Endothelial cell of umbilical vein (primary cell): ENCODE results near the gene FES. TPM values are rescaled to one million over a fixed set of nuclear protein-coding genes. Genes with fewer than 3 reads are reported as not detected.

Source experiments
- BruUV-seq: library from RNA; stranded (reverse); fragments of 400-500 nt; replicated peaks from 2 replicates; lab custom pipeline; 2021; lab: Mats Ljungman, UMichigan
- CTCF ChIA-PET: fragments of 300-600, 350-600 bp; sonication (Branson Sonifier 250); formaldehyde crosslinking; loops from one replicate; lab custom pipeline; 2021; ENCODE audit warnings: antibody characterized with exemption, inconsistent platforms; lab: Charles Lee
- POLR2A ChIA-PET: fragments of 300-600, 350-600 bp; sonication (Branson Sonifier 250); formaldehyde crosslinking; loops from one replicate; lab custom pipeline; 2021; ENCODE audit warnings: antibody characterized with exemption, inconsistent platforms; lab: Charles Lee
- DNase-seq: peaks from one replicate; pipeline ENCODE4 v3.0.0-alpha.2; 2011; ENCODE audit warnings: low read depth, low spot score
- FAIRE-seq: peaks from 2 replicates; lab custom pipeline; 2011; peaks lifted over from hg19 to GRCh38; lab: Jason Lieb, UNC
- H2AFZ ChIP-seq: 2 replicates; pipeline ENCODE4 v1.6.0; 2012; ENCODE audit warnings: low read depth, low read length, control low read depth, inconsistent platforms
- H3K27ac ChIP-seq: 2 replicates; pipeline ENCODE4 v1.5.1; 2011; ENCODE audit warnings: low read depth, mild to moderate bottlenecking, control low read depth, low read length, moderate library complexity; ENCODE audit not compliant: insufficient read depth
- H3K27me3 ChIP-seq, 2 experiments: 2 replicates each; pipeline versions ENCODE4 v1.6.0 to v1.6.1; 2011; ENCODE audit warnings: low read length in 2 of 2, mixed read lengths in 1 of 2; ENCODE audit not compliant: control insufficient read depth in 2 of 2, insufficient read depth in 2 of 2
- H3K36me3 ChIP-seq, 2 experiments: 2 replicates in 1 of 2; 3 replicates in 1 of 2; pipeline ENCODE4 v1.5.1; 2011; ENCODE audit warnings: low read length in 2 of 2, mild to moderate bottlenecking in 1 of 2, moderate library complexity in 1 of 2; ENCODE audit not compliant: control insufficient read depth in 2 of 2, insufficient read depth in 2 of 2; ENCODE audit errors: extremely low read depth in 1 of 2
- H3K4me1 ChIP-seq: 3 replicates; pipeline ENCODE4 v1.5.1; 2011; ENCODE audit warnings: mild to moderate bottlenecking, low read length; ENCODE audit not compliant: control insufficient read depth, insufficient read depth; ENCODE audit errors: extremely low read depth
- H3K4me2 ChIP-seq: 2 replicates; pipeline ENCODE4 v1.6.1; 2011; ENCODE audit warnings: low read length, control low read depth, mixed read lengths; ENCODE audit not compliant: insufficient read depth
- H3K4me3 ChIP-seq, 3 experiments: fragments of 200-600 bp in 1 of 3; sonication (generic), shearing (Covaris generic) in 1 of 3; replicated peaks in 1 of 3; 2 replicates each; pipeline ENCODE4 v1.5.1; 2011 to 2016; ENCODE audit warnings: control low read depth in 3 of 3, low read length in 3 of 3, mild to moderate bottlenecking in 2 of 3, inconsistent platforms in 1 of 3, low read depth in 1 of 3, moderate library complexity in 1 of 3; ENCODE audit not compliant: insufficient read depth in 1 of 3
- H3K79me2 ChIP-seq: 2 replicates; pipeline ENCODE4 v1.6.0; 2012; ENCODE audit warnings: low read length, inconsistent platforms; ENCODE audit not compliant: control insufficient read depth, insufficient read depth
- H3K9ac ChIP-seq: replicated peaks from 2 replicates; pipeline ENCODE3; 2011; ENCODE audit warnings: low read length, control low read depth; ENCODE audit not compliant: insufficient read depth; ENCODE audit errors: extremely low read depth
- H3K9me1 ChIP-seq: replicated peaks from 3 replicates; pipeline ENCODE4 v1.6.0; 2011; ENCODE audit warnings: mild to moderate bottlenecking, low read length; ENCODE audit not compliant: control insufficient read depth, insufficient read depth; ENCODE audit errors: extremely low read depth
- H3K9me3 ChIP-seq: replicated peaks from 2 replicates; pipeline ENCODE4 v1.5.1; 2012; ENCODE audit warnings: low read length, inconsistent platforms; ENCODE audit not compliant: control insufficient read depth, insufficient read depth
- H4K20me1 ChIP-seq: replicated peaks from 2 replicates; pipeline ENCODE3; 2011; ENCODE audit warnings: mild to moderate bottlenecking, low read length; ENCODE audit not compliant: control insufficient read depth, insufficient read depth; ENCODE audit errors: extremely low read depth
- MYC ChIP-seq: IDR thresholded peaks from one replicate; pipeline ENCODE4 v1.6.1; 2011; ENCODE audit warnings: mild to moderate bottlenecking, low read depth, low read length
- dilution Hi-C: fragments of 300-500 bp; cut with MboI; formaldehyde crosslinking; loops from one replicate; pipeline ENCODE4 v1.15.0; 2019; ENCODE audit warnings: low sequenced_read_pairs; ENCODE audit not compliant: extremely low pct_ligation_motif_present
- intact Hi-C: fragments of 100-400 bp; cut with micrococcal nuclease; formaldehyde crosslinking; loops from one replicate; pipeline ENCODE4 v1.10.0; 2022
- polyA plus RNA-seq, 4 experiments: library from polyadenylated mRNA; depleted of rRNA in 3 of 4; stranded (reverse) in 3 of 4; unstranded in 1 of 4; fragments of >200 nt; gene quantifications; 2 replicates each; pipeline versions ENCODE4 v1.2.1 to v1.2.3, GENCODE V29; 2011 to 2012; ENCODE audit warnings: missing spikeins in 1 of 4
- total RNA-seq: library from RNA; stranded (reverse); gene quantifications from 2 replicates; pipeline ENCODE4 v1.2.3, GENCODE V29; 2021
- TF ChIP-seq, protein P1 (sequence below), 2 donors: IDR thresholded peaks; 1 replicate in 1 of 2; 2 replicates in 1 of 2; pipeline ENCODE4 v1.5.1; 2011; ENCODE audit warnings: low read length in 2 of 2, mild to moderate bottlenecking in 2 of 2, moderate library complexity in 2 of 2, control low read depth in 1 of 2, inconsistent platforms in 1 of 2, low read depth in 1 of 2; ENCODE audit not compliant: insufficient read depth in 1 of 2; ENCODE audit errors: extremely low read depth in 1 of 2

The FES gene
- total and polyA plus RNA-seq, 2 donors (not counting 3 experiments of a cell fraction or from before 2014, with no cell fraction given), result 41.5 to 58.1 TPM

- ChIA-PET POLR2A (no interaction called here), CTCF (interaction anchor here (1.3 to 8.1 kb wide), 5 partner anchors 8 to 281 kb away, joined by 4 to 66 read pairs (median 31); partner anchors contain the start of genes MAN2A2 and RCCD1)
- Histone ChIP-seq H4K20me1 (no peaks in the 10 kb centered on the region), H3K4me3 (peak overlapping the region; percentile 43 to 67 (median 49)), H3K4me1 (peaks cover 16% of the 10 kb centered on the region), H3K79me2 (no peaks in the 10 kb centered on the region), H3K27ac (peak overlapping the region; percentile 67), H2AFZ (peak overlapping the region; percentile 80), H3K36me3 (no peaks in the 10 kb centered on the region), H3K27me3 (no peaks in the 10 kb centered on the region), H3K9ac (peak overlapping the region; percentile 70), H3K4me2 (peak overlapping the region; percentile 86), H3K9me3 (no peaks in the 10 kb centered on the region), H3K9me1 (no peaks in the 10 kb centered on the region)
- FAIRE-seq (no peak), DNase-seq (no peak)
- TF ChIP-seq MYC, result no peak
- TF ChIP-seq, protein P1, sequence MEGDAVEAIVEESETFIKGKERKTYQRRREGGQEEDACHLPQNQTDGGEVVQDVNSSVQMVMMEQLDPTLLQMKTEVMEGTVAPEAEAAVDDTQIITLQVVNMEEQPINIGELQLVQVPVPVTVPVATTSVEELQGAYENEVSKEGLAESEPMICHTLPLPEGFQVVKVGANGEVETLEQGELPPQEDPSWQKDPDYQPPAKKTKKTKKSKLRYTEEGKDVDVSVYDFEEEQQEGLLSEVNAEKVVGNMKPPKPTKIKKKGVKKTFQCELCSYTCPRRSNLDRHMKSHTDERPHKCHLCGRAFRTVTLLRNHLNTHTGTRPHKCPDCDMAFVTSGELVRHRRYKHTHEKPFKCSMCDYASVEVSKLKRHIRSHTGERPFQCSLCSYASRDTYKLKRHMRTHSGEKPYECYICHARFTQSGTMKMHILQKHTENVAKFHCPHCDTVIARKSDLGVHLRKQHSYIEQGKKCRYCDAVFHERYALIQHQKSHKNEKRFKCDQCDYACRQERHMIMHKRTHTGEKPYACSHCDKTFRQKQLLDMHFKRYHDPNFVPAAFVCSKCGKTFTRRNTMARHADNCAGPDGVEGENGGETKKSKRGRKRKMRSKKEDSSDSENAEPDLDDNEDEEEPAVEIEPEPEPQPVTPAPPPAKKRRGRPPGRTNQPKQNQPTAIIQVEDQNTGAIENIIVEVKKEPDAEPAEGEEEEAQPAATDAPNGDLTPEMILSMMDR (IDR thresholded peaks at IDR 0.05; ENCODE audit: extremely low read depth in 1 of 2, insufficient read depth in 1 of 2, low read depth in 1 of 2, low read length in 2 of 2), result no peak
- intact Hi-C loops, result loop anchor here (5.0 kb wide), 1 partner anchor 427 kb away; no protein-coding TSS in a partner anchor
- TSS peak; percentile 54 for BruUV-seq
- dilution Hi-C loops, result no loop called here
These were observed 45.1 kb downstream of the FES start for GRCh38 chr15:90929246-90930019.
